GM12892 (cell line): ENCODE results near the gene GABRE.

Source experiments
- DNase-seq: peaks from one replicate; pipeline ENCODE4 v3.0.0; 2011; ENCODE audit not compliant: insufficient read length
- FAIRE-seq: peaks from 2 replicates; lab custom pipeline; 2011; peaks lifted over from hg19 to GRCh38; lab: Jason Lieb, UNC
- POLR2A ChIP-seq: IDR thresholded peaks from 2 replicates; pipeline ENCODE4 v1.6.1; 2011; ENCODE audit warnings: low read depth, low read length, control low read depth
- POLR2AphosphoS5 ChIP-seq: IDR thresholded peaks from 2 replicates; pipeline ENCODE4 v1.6.1; 2011; ENCODE audit warnings: low read depth, low read length, control low read depth
- TAF1 ChIP-seq: IDR thresholded peaks from 2 replicates; pipeline ENCODE4 v1.6.1; 2011; ENCODE audit warnings: low read depth, mild to moderate bottlenecking, control low read depth, low read length, borderline replicate concordance

GABRE gene

GRCh38 chrX:151966236-151966635 lies 8.2 kb downstream of the GABRE start:
- FAIRE-seq (no peak), DNase-seq (no peak)
- TF ChIP-seq POLR2AphosphoS5 (no peak), POLR2A (no peak), TAF1 (no peak)

- TF ChIP-seq TAF1 = no peak
- TF ChIP-seq POLR2A = no peak
- TF ChIP-seq POLR2AphosphoS5 = no peak
- FAIRE-seq = no peak
- no peak for DNase-seq
Measured at GRCh38 chrX:151962034-151962433, 12.4 kb downstream of the GABRE start.

- no peak for DNase-seq
- FAIRE-seq = no peak
- TF ChIP-seq POLR2AphosphoS5 (no peak), TAF1 (no peak), POLR2A (no peak)
Measured at GRCh38 chrX:151958101-151958500, 16.4 kb downstream of the GABRE start.

GRCh38 chrX:151954730-151955129 lies 19.7 kb downstream of the GABRE start:
- no peak for DNase-seq
- TF ChIP-seq POLR2AphosphoS5 = no peak
- no peak for TF ChIP-seq TAF1
- no peak for TF ChIP-seq POLR2A
- no peak for FAIRE-seq

GRCh38 chrX:151938172-151938571 lies 36.3 kb downstream of the GABRE start:
- FAIRE-seq (no peak), DNase-seq (no peak)
- no peak for TF ChIP-seq POLR2A
- no peak for TF ChIP-seq POLR2AphosphoS5
- TF ChIP-seq TAF1 = no peak

GRCh38 chrX:151935358-151935757 lies 39.1 kb downstream of the GABRE start:
- TF ChIP-seq POLR2AphosphoS5 (no peak), POLR2A (no peak), TAF1 (no peak)
- no peak for FAIRE-seq
- no peak for DNase-seq

- FAIRE-seq (no peak), DNase-seq (no peak)
- TF ChIP-seq TAF1 = no peak
- no peak for TF ChIP-seq POLR2AphosphoS5
- no peak for TF ChIP-seq POLR2A
Measured at GRCh38 chrX:151929126-151929525, 45.4 kb downstream of the GABRE start.

GRCh38 chrX:151923648-151924047 lies 50.8 kb downstream of the GABRE start:
- DNase-seq (no peak), FAIRE-seq (no peak)
- TF ChIP-seq TAF1 (no peak), POLR2A (no peak), POLR2AphosphoS5 (no peak)

- no peak for DNase-seq
- no peak for FAIRE-seq
- TF ChIP-seq TAF1 = no peak
- no peak for TF ChIP-seq POLR2A
- no peak for TF ChIP-seq POLR2AphosphoS5
Measured at GRCh38 chrX:151922692-151923091, 51.8 kb downstream of the GABRE start.

- FAIRE-seq = no peak
- no peak for TF ChIP-seq POLR2A
- no peak for TF ChIP-seq TAF1
- no peak for TF ChIP-seq POLR2AphosphoS5
Measured at GRCh38 chrX:151921866-151922265, 52.6 kb downstream of the GABRE start.

GRCh38 chrX:151921292-151921691 lies 53.2 kb downstream of the GABRE start:
- TF ChIP-seq POLR2A (no peak), TAF1 (no peak), POLR2AphosphoS5 (no peak)
- no peak for FAIRE-seq
- DNase-seq = no peak

More at GRCh38 chrX:151921866-151922265, 52.6 kb downstream of the GABRE start:
- DNase-seq = no peak

GRCh38 chrX:151920530-151920929 lies 53.9 kb downstream of the GABRE start:
- no peak for DNase-seq
- no peak for TF ChIP-seq POLR2A
- TF ChIP-seq POLR2AphosphoS5 = no peak
- no peak for TF ChIP-seq TAF1
- no peak for FAIRE-seq
